ENCODE data around the gene ARHGEF1.
"Not testable (repeated sequence)": the region's sequence is repeated elsewhere in the genome, so short reads cannot be mapped to it uniquely, and the experiment has no call there.

Gene ARHGEF1

DNA sequence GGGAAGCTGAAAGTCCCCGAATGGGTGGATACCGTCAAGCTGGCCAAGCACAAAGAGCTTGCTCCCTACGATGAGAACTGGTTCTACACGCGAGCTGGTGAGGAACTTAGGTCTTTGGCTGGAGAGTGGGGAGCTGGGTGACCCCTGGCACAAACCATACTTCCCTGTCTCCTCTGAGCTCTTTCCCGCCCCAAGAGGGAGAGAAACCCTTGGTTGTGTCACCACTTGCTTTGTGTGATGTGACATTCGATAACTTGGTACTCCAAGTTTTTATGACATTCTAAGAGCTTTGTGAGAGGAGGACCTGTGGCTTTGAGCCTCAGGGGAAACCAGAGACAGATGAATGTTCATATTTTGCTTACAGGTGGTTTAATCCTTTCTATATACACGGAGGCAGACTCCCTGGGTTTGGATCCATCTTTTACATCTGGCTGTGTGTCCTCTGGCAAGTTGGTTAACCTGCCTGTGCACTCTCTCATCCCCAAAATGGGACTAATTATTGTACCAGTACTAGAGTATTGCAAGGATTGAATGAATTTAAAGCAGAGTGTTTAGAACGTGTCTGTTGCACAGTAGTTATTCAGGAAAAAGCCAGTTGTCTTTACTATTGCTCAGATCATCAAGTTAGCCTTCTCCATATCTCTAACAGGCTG is 21.7 kb upstream of the ARHGEF1 start:
- DNase-seq (ENCODE audit: insufficient read length, low spot score) (no peak), FAIRE-seq (no peak)

DNA sequence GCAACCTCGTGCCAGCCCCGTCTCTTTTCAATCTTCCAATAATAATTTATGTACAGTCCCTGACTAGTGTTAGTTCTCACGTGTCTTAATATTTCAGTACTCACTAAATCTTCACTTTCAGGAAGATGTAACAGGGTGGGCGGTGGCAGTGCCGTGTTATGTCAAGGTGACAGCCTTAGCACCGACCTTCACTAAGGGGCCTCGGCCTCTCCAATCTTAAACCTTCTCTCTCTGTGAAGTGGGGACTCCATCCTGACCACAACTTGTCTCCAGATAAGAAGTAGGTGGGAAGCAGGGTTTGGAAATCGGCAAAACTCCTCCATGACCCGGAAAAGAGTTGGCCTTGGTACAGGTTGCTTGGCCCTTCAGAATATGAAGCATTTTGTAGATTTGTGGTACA is 21.1 kb upstream of the ARHGEF1 start:
- DNase-seq (ENCODE audit: insufficient read length, low spot score) (no peak), FAIRE-seq (no peak)

DNA sequence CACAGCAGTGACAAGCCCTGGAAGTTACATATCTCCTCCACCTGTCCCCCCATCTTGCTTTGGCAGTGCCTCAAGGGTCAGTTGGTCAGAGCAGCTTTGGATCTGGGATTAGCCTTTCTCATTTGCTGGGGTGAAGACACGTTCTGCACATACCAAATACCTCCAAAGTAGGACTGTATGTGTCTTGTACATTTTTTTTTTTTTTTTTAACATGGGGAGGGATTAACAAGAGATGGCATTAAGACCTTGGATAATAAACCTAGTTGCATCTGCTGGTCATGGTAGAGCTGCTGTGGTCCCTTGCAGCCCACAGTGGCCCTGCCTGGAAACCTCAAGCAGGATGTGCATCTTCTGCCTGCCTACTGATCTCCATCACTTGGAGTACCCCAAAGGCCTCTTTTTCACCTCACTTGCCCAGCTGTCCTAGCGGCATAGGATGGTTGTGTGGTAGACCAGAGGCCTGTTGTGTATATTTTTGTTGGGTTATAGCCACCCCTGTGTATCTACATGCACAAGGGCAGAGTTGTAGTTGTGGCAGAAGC is 20.5 kb upstream of the ARHGEF1 start:
- no peak for DNase-seq (ENCODE audit: insufficient read length, low spot score)
- FAIRE-seq, result no peak

DNA sequence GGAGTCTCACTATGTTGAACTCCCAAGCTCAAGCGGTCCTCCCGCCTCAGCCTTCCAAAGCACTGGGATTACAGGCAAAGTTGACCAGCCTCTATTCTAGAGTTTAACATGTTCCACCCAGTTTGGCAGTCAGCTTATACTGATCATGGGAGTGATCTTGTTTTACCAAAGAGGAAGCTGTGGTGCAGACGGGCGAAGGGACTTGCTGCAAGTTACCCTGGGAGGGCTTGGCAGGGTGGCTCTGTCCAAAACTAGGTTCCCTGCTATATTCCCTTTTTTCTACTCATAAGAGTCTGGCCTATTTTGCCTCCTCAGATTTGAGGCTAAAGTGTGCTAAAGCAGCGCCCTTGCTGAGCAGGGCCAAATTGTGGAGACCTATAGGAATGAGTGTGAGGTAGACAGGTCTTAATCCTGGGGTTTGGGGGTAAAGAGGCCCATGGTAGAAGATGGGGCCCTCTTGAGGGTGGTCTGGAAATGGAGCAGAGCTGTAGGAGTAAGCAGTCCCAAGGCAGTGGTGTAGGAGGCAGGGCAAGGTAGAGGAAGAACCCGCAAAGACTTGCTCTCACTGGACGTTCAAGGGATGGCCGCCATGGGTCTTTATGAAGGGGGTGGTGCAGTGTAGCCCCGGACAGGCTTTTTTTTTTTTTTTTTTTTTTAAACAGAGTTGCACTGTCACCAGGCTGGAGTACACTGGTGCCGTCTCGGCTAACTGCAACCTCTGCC is 19.6 kb upstream of the ARHGEF1 start:
- DNase-seq (ENCODE audit: insufficient read length, low spot score), result no peak
- no peak for FAIRE-seq

DNA sequence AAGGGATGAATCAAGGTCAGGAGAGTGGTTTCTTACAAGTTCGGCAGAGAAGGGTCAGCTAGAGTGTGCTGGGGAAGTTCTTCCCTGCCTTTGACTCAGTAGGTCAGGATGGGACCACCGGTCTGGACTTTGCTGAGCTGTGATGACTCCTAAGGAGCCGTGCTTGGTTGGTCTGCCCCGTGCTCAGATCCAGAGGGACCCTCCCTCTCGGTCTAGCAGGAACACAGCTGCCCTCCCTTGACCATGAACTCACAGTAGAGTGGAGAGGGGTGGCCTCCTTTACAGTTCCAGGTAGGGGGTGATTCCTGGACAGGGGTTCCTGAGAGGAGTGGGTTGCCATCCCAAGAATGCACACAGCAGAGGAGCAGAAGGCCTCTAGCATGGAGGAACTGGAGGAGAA is 18.6 kb upstream of the ARHGEF1 start:
- FAIRE-seq (no peak), DNase-seq (ENCODE audit: insufficient read length, low spot score) (no peak)

DNA sequence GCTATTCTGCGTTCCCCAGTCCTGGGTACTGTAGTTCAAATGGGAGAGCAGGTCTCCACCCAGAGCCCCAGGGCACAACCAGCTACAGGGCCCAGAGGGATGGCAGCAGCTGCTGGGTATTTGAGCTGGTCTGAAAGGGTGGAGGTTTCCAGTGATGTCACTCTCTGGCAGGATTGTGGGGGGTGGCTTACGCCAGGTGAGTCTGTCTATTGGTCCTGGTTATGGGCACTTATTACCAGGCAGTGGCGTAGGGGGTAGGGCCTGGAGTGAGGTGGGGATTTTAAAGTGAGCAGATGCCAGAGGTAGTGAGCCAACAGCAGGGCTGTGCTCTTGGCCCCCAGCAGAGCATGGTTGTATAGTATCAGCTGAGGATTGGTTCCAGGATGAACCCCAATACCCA is 16.7 kb upstream of the ARHGEF1 start:
- DNase-seq (ENCODE audit: insufficient read length, low spot score) (no peak), FAIRE-seq (no peak)

DNA sequence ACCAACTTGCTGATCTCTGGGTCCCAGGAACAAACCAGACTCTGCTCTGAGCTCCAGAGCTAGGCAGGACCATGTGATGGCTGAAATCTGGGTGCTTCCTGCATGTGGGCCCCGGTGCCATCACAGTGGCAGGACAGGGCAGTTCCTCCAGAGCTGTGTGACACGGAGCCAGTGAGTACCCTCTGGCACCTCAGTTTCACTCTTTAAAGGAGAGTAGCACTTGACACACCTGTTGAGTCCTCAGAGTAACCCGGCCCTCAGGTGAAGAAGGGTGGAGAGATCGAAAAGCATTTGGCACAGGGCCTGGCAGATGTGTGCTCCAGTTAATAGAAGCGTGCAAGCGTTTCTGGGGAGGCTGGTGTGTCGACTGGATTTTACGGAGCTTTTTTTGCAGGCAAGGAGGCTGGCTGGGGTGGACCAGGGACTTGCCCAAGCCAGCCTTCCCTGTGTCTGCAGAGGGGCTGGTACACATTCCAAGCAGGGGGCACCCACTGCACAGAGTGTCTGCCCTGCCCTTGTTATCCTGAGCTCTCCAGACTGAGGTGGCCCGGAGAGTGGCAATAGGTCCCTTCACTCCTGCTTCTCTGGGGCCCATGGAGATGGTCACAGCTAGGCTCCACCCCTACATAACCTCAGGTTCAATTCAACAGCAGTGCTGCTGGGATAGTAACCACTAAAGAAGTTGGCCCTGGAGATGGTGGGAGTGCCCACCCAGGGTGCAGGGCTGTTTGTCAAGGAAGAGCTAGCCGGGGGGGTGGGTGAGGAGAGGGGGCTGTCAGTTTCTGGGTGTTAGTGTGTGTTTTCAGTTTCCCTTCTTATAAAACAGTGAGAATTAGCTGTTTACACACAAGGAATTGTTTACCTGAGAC is 14.6 kb upstream of the ARHGEF1 start:
- no peak for DNase-seq (ENCODE audit: insufficient read length, low spot score)
- no peak for FAIRE-seq

DNA sequence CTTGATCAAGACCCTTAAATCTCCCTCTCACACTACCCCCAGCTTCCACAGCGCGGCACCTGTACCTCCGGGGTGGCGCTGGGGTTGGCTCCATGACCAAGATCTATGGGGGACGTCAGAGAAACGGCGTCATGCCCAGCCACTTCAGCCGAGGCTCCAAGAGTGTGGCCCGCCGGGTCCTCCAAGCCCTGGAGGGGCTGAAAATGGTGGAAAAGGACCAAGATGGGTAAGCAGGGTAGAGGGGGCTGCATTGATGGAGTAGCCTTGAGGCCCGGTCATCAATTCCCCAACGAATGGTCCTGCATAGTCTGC is 14.0 kb upstream of the ARHGEF1 start:
- DNase-seq (ENCODE audit: insufficient read length, low spot score) (no peak), FAIRE-seq (no peak)

DNA sequence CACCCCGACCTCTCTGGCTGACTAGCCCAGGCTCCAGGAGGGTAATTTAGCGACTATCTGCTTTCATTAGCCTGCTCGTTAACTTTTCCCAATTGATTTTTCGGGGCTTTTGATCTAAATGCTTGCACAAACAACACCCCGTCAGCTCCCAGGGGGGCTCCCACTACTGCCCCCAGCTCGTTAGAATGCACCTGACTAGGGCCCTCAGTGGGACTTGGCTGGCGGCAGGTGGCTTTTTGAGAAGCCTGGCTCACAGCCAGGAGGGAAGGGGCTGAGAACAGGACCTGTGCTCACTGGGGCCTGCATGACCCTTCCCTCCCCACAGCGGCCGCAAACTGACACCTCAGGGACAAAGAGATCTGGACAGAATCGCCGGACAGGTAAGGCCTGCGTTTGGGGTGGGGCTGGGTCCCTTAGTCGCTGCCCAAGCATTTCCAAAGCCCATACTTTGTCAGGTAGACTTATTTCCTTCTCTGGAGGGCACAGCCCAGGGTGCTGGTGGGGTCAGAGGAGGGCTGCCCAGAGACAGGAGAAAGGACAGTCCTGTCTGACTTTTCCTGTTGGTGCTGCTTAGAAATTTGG is 13.5 kb upstream of the ARHGEF1 start:
- DNase-seq (ENCODE audit: insufficient read length, low spot score) (no peak), FAIRE-seq (no peak)

DNA sequence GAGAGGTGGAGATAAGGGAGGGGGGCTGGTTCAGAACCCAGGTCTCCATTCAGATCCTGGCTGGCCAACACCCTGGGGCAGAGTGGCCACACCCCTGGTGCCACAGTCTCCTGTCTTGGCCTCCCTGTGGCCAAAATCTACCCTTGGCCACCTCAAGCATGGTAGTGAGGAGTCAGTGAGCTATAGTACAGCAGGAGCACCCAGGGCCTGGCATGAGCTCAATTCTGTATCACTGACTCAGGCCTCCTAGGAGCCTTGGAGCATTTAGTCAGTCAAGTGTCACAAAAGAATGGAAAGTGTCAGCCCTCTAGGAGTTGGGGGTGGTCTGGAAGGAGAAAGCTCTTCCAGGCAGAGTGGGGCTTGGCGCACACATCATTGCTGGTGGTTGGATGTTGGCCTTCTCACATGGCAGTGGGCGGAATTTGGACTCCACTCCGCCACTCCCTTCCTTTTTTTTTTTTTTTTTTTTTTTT is 12.5 kb upstream of the ARHGEF1 start:
- DNase-seq (ENCODE audit: insufficient read length, low spot score) (no peak), FAIRE-seq (no peak)

DNA sequence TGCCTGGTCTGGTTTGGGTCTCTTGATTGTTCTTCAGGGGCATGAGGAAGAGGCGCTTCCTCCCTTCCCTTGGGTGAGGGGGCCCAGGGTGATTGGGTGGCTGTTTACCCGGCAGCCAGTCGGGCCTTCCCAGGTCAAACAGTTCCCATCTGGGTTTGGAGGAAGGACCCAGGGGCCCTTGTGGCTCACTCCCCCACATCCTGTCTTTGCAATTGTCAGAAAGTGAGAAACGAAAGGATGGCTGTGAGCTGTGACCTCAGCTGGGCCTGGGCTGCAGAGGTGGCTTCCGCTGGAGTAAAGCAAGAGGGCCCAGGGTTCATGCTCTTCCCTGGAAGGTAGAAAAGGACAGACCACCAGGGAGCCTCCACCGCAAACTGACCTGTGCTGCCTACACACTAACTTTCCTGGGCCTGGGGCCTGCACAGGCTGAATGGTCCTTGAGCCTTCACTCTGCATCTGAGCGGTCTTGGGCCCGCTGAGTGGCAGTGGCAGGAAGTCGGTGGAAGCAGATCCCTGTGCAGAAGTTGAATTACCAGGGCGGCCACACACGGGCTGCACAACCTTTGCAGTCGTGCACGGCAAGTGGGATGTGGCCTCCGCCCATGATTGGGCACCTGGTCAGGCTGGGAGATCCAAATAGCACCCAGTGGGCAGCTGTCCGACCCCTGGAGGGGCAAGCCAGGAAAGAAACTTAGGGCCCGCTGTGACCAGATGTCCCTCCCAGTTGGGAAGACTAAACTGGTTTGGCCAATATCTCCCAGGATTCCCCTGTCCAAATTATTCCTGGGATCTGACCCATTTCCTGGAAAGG is 11.2 kb upstream of the ARHGEF1 start:
- FAIRE-seq (no peak), DNase-seq (ENCODE audit: insufficient read length, low spot score) (no peak)

DNA sequence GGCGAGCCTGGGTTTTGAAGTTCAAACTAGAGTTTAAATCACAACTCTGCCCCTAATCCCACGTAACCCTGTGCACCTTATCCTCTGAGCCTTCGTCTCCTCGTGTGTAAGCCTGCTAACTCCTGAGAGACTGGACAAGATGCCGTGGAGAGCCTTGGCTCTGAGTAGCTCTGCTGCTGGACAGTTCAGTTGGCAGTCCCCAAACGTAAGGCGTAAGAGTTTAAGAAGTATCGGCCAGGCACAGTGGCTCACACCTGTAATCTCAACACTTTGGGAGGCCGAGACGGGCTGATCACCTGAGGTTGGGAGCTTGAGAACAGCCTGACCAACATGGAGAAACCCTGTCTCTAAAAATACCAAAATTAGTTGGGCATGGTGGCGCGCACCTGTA is 10.6 kb upstream of the ARHGEF1 start:
- no peak for DNase-seq (ENCODE audit: insufficient read length, low spot score)
- no peak for FAIRE-seq

DNA sequence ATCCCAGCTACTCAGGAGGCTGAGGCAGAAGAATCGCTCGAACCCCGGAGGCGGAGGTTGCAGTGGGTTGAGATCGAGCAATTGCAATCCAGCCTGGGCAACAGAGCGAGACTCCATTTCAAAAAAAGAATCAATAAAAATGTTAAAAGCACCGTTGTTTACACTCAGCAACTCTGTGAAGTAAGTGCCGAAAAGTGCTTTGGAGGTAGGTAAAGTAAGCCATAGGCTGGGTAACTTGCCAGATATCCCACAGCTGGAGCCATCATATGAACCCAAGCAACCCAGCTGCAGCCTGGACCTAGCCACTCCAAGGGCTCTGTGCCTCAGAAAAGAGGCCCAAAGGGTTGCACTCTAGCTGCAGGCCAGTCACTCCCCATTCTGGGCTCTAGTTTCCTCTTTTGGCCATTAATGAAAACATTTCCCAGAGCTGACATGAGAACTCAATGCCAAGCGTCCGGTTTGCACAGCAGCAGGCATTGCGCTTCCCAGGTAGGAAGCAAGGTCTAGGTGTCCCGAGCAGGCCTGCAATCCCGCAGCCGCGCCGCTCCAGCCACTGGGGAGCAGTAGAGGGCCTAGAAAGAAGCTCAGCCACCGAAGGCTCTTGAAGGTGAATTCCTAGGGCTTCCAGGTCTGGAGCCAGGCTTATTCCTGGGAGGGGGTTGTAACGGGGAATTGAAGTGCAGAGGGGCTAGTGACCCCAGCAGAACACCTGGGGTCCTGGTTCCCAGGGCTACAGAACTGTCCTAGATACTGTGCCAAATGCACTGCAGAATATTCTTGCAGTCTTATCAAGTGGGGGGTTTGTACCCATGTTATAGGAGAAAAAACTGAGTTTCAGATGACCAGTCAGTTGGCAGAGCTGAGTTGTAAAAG is 10.0 kb upstream of the ARHGEF1 start:
- FAIRE-seq (no peak), DNase-seq (ENCODE audit: insufficient read length, low spot score) (peak; percentile 62)

DNA sequence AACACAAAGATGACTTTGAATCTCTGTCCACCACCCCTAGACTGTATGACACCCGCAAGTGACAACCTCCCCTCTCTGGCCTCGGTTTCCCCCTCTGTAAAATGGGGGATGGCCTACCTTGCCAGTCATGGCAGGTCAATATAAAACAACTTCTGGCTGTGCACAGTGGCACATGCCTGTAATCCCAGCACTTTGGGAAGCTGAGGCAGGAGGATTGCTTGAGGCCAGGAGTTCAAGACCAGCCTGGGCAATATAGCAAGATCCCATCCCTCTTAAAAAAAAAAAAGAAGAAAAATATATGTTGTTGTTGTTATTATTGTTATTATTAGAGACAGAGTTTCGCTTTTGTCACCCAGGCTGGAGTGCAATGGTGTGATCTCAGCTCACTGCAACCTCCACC is 7.0 kb upstream of the ARHGEF1 start:
- DNase-seq (ENCODE audit: insufficient read length, low spot score); FAIRE-seq: not testable (repeated sequence)

DNA sequence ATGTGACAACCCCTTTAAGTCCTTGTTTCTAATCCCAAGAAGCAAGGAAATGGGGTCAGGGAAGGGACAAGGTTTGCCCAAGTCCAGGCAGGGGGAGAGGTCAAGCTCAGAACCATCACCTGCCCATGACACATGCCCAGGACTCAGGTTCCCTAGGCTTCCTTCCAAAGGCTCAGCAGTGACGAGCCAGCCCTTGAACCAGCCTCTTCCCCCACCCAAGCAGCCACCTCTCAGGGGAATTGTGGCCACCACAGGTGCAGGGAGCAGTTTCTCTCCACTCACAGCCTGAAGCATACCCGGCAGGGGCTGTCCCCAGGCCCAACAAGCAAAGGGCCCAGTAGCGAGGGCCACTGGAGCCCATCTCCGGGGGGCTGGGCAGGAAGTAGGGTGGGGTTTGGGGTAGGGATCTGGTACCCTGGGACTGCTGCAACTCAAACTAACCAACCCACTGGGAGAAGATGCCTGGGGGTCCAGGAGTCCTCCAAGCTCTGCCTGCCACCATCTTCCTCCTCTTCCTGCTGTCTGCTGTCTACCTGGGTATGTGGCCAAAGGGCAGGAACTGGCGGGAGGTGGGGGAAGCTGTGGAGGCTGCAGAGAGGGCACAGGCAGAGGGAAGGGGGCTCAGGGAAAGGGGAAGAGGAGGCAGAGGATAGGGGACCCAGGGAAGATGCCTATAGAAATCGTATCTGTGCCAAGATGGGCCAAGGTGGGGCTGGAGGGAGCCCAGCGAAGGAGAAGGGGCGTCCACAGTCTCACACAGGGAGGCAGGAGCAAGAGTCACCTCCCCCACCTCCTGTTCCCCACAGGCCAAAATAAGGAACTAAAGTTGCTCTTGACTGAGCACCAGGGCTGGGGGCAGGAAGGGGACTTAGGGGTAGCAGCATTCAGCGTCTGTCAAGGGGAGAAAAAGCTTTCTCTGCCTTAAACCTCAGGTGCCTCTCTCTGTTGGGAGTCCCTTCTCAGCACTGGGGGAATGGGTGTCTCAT is 5.8 kb upstream of the ARHGEF1 start, which contains the start of gene CD79A:
Gene CD79A, plus strand, starts transcription at position 433 of the 986 bp plus-strand sequence. Its CDS starts 26 bp downstream, at position 459.
- FAIRE-seq, result no peak

DNA sequence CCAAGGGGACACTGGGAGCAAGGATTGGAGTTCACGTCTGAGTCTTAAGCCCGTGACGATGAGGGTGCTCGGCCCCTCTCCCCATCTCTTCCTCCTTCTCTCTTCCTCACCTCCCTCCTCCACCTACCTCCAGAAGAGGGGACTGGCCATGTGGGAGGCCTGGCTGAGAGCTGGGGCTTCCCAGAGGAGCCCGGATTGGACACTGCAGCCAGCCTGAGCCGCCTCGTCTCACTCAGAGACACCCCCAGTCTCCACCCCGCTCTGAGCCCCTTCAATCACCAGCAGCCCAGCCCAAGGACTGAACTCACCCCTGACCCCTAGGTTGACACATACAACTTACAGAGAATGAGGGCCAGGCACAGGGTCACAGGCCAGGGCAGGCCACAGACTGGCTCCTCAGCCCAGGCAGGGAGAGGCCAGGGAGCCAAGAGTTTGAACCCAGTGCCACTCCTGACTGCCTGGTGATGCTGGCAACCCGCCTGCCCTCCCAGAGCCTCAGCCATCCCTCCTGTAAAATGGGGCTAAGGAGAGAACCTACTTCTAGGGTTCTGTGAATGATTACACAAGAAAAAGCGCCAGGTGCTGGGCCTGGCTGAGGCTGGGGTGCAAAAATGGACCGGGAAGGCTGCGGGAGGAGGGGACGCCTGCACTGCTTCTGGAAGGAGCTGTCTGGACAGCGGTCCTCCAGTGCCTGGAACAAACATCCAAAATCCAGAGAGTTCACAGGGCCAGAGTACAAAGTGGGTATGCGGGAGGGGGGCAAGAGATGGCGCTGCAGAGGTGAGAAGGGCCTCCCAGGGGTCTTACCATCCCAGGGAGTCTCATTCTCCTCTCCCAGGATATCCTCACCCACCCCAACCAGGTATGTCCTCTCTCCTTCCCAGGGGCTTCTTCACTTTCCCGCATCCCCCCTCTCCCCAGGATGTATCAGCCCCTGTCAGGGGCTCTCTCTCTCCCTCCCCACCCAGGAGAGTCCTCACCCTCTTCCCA is 4.8 kb upstream of the ARHGEF1 start:
- FAIRE-seq (no peak), DNase-seq (ENCODE audit: insufficient read length, low spot score) (no peak)

More for the DNA sequence above, 5.8 kb upstream of the ARHGEF1 start, which contains the start of gene CD79A:
- no peak for DNase-seq (ENCODE audit: insufficient read length, low spot score)

DNA sequence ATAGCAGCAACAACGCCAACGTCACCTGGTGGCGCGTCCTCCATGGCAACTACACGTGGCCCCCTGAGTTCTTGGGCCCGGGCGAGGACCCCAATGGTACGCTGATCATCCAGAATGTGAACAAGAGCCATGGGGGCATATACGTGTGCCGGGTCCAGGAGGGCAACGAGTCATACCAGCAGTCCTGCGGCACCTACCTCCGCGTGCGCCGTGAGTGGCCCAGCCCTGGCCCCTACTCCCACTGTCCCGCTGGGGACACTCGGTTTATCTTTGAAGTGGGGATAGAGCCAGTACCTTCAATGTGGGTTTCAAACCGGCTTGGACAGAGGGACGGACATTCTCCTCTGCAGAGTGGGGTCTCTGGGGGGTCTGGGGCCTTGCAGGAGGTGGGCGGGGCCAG is 3.9 kb upstream of the ARHGEF1 start:
- FAIRE-seq, result no peak
- DNase-seq (ENCODE audit: insufficient read length, low spot score), result no peak
